Hepatocyte (in vitro differentiated cells): ENCODE measurements around the gene SYCE1L. TPM values are rescaled to one million over a fixed set of nuclear protein-coding genes. Genes with fewer than 3 reads are reported as not detected.

Experiments used
- DNase-seq: peaks from one replicate; pipeline ENCODE4 v3.0.0-alpha.2; 2016; ENCODE audit warnings: low spot score
- H2AFZ ChIP-seq: fragments of 200-600 bp; sonication (generic); 2 replicates; pipeline ENCODE4 v1.6.0; 2016; ENCODE audit warnings: antibody characterized with exemption, mild to moderate bottlenecking
- H3K27ac ChIP-seq: fragments of 200-600 bp; sonication (generic); 2 replicates; pipeline ENCODE4 v1.5.1; 2016; ENCODE audit warnings: mild to moderate bottlenecking
- H3K27me3 ChIP-seq: fragments of 200-600 bp; sonication (generic); 2 replicates; pipeline ENCODE4 v1.6.1; 2016
- H3K36me3 ChIP-seq: fragments of 200-600 bp; sonication (generic); replicated peaks from 2 replicates; pipeline ENCODE4 v1.5.1; 2016; ENCODE audit warnings: low read depth; ENCODE audit not compliant: insufficient read depth
- H3K4me1 ChIP-seq: fragments of 200-600 bp; sonication (generic); 2 replicates; pipeline ENCODE4 v1.5.1; 2016; ENCODE audit warnings: mild to moderate bottlenecking, moderate library complexity; ENCODE audit not compliant: insufficient read depth
- H3K4me2 ChIP-seq: fragments of 200-600 bp; sonication (generic); 2 replicates; pipeline ENCODE4 v1.6.0; 2016
- H3K4me3 ChIP-seq: fragments of 200-600 bp; sonication (generic); 2 replicates; pipeline ENCODE4 v1.5.1; 2016; ENCODE audit warnings: mild to moderate bottlenecking
- H3K79me2 ChIP-seq: fragments of 200-600 bp; sonication (generic); 2 replicates; pipeline ENCODE4 v1.6.0; 2017; ENCODE audit warnings: mild to moderate bottlenecking
- H3K9me2 ChIP-seq: fragments of 200-600 bp; sonication (generic); replicated peaks from 2 replicates; pipeline ENCODE4 v1.6.0; 2017; ENCODE audit warnings: mild to moderate bottlenecking; ENCODE audit not compliant: insufficient read depth
- H3K9me3 ChIP-seq: fragments of 200-600 bp; sonication (generic); 2 replicates; pipeline ENCODE4 v1.5.1; 2016; ENCODE audit warnings: low read depth, mild to moderate bottlenecking
- H4K20me1 ChIP-seq: fragments of 200-600 bp; sonication (generic); 2 replicates; pipeline ENCODE4 v1.6.0; 2016; ENCODE audit warnings: mild to moderate bottlenecking; ENCODE audit not compliant: insufficient read depth, poor library complexity, severe bottlenecking
- CTCF ChIP-seq: fragments of 200-600 bp; sonication (generic); IDR thresholded peaks from 2 replicates; pipeline ENCODE4 v1.5.1; 2016; ENCODE audit warnings: antibody characterized with exemption, mild to moderate bottlenecking; ENCODE audit not compliant: poor library complexity
- EZH2 ChIP-seq: fragments of 200-600 bp; sonication (generic); IDR thresholded peaks from 2 replicates; pipeline ENCODE4 v1.6.1; 2016; ENCODE audit warnings: antibody characterized with exemption, mild to moderate bottlenecking, borderline replicate concordance
- EZH2phosphoT487 ChIP-seq: fragments of 200-600 bp; sonication (generic); IDR thresholded peaks from one replicate; pipeline ENCODE4 v1.6.1; 2018; ENCODE audit warnings: antibody characterized with exemption, mild to moderate bottlenecking, low read depth, moderate library complexity; ENCODE audit not compliant: unreplicated experiment, severe bottlenecking
- WGBS: methylation state at CpG from one replicate; pipeline ENCODE4 v1.1.6; 2016; ENCODE audit warnings: low lambda C conversion rate; ENCODE audit errors: missing lambda C conversion rate; 5-methylcytosine and 5-hydroxymethylcytosine counted together
- polyA plus RNA-seq: library from polyadenylated mRNA; unstranded; fragments of >200 nt; fragmentation: Nextera tagmentation; extraction: Ambion mirVana; gene quantifications from 2 replicates; pipeline ENCODE4 v1.2.1, GENCODE V29; 2016
- total RNA-seq: library from RNA; depleted of rRNA; stranded (reverse); fragments of >200 nt; gene quantifications from 2 replicates; pipeline ENCODE4 v1.2.3, GENCODE V29; 2014

Gene SYCE1L
- total and polyA plus RNA-seq, 2 experiments from 2014 or later: 2.6 to 8.2 TPM

- WGBS: 82% methylated on average over 2 of the region's 2 CpGs
- Histone ChIP-seq H3K36me3 (no peaks in the 10 kb centered on the region), H3K4me1 (no peaks in the 10 kb centered on the region), H3K27ac (no peak overlapping the region), H3K9me2 (no peaks in the 10 kb centered on the region), H3K4me2 (no peak overlapping the region), H3K9me3 (no peaks in the 10 kb centered on the region), H3K79me2 (no peaks in the 10 kb centered on the region), H2AFZ (no peak overlapping the region), H4K20me1 (no peaks in the 10 kb centered on the region), H3K4me3 (no peak overlapping the region), H3K27me3 (no peaks in the 10 kb centered on the region)
- DNase-seq: no peak
- no peak for TF ChIP-seq CTCF
- TF ChIP-seq EZH2: no peak
- TF ChIP-seq EZH2phosphoT487: no peak
These were observed 7.3 kb downstream of the SYCE1L start for GRCh38 chr16:77206533-77206932.

GRCh38 chr16:77207030-77207429 is 7.8 kb downstream of the SYCE1L start:
- no peaks in the 10 kb centered on the region for H3K9me3 ChIP-seq
- H3K27me3 ChIP-seq: no peaks in the 10 kb centered on the region
- no peak for TF ChIP-seq EZH2
- no peak for TF ChIP-seq CTCF
- no peak for TF ChIP-seq EZH2phosphoT487
- no peaks in the 10 kb centered on the region for H3K9me2 ChIP-seq
- H3K4me3 ChIP-seq: no peak overlapping the region
- WGBS: 61% methylated on average over 5 of the region's 5 CpGs
- H2AFZ ChIP-seq: no peak overlapping the region
- H4K20me1 ChIP-seq: no peaks in the 10 kb centered on the region
- H3K36me3 ChIP-seq: no peaks in the 10 kb centered on the region
- H3K4me2 ChIP-seq: no peak overlapping the region
- no peaks in the 10 kb centered on the region for H3K79me2 ChIP-seq
- H3K4me1 ChIP-seq: no peaks in the 10 kb centered on the region
- DNase-seq: no peak
- no peak overlapping the region for H3K27ac ChIP-seq

GRCh38 chr16:77208382-77208781 is 9.2 kb downstream of the SYCE1L start:
- no peaks in the 10 kb centered on the region for H3K9me3 ChIP-seq
- H3K4me3 ChIP-seq: no peak overlapping the region
- no peaks in the 10 kb centered on the region for H3K4me1 ChIP-seq
- no peak overlapping the region for H3K4me2 ChIP-seq
- DNase-seq: no peak
- TF ChIP-seq EZH2phosphoT487 (no peak), EZH2 (no peak), CTCF (no peak)
- H3K79me2 ChIP-seq: no peaks in the 10 kb centered on the region
- WGBS: 97% methylated on average over 3 of the region's 3 CpGs
- no peak overlapping the region for H2AFZ ChIP-seq
- H3K27ac ChIP-seq: no peak overlapping the region
- H3K36me3 ChIP-seq: no peaks in the 10 kb centered on the region
- H4K20me1 ChIP-seq: no peaks in the 10 kb centered on the region
- H3K9me2 ChIP-seq: no peaks in the 10 kb centered on the region
- H3K27me3 ChIP-seq: no peaks in the 10 kb centered on the region
